ENCODE data around the gene SKIL.

GRCh38 chr3:170431054-170431453 lies 73.5 kb downstream of the SKIL start:
- no peak for TF ChIP-seq POLR2AphosphoS5 (IDR thresholded peaks at IDR 0.05; ENCODE audit: insufficient read depth in 1 of 2, low read depth in 1 of 2)
- TF ChIP-seq CTCF (IDR thresholded peaks at IDR 0.05), result no peak
- no peak for TF ChIP-seq POLR2A (IDR thresholded peaks at IDR 0.05)
